Activated naive CD8-positive, alpha-beta T cell treated with anti-CD3 and anti-CD28 coated beads for 36 hours (primary cell): Measurements from ENCODE around the gene DTHD1. TPM values are rescaled to one million over a fixed set of nuclear protein-coding genes. Genes with fewer than 3 reads are reported as not detected.

ENCODE experiments used
- DNase-seq: peaks from one replicate; pipeline ENCODE4 v3.0.0; 2021
- H3K27ac Mint-ChIP-seq: one replicate; pipeline ENCODE4 v1.8.0; 2022; ENCODE audit warnings: mild to moderate bottlenecking, moderate library complexity, mixed read lengths
- H3K27me3 Mint-ChIP-seq: one replicate; pipeline ENCODE4 v1.8.0; 2022; ENCODE audit warnings: mild to moderate bottlenecking, mixed read lengths
- H3K36me3 Mint-ChIP-seq: one replicate; pipeline ENCODE4 v1.8.0; 2021; ENCODE audit warnings: mild to moderate bottlenecking, mixed read lengths
- H3K4me1 Mint-ChIP-seq: one replicate; pipeline ENCODE4 v1.8.0; 2021; ENCODE audit warnings: mixed read lengths
- H3K4me3 Mint-ChIP-seq: one replicate; pipeline ENCODE4 v1.8.0; 2022; ENCODE audit warnings: mild to moderate bottlenecking, moderate library complexity, mixed read lengths
- H3K9me3 Mint-ChIP-seq: one replicate; pipeline ENCODE4 v1.8.0; 2022; ENCODE audit warnings: mixed read lengths
- total RNA-seq, 2 experiments: library from RNA; stranded (reverse); gene quantifications; one replicate each; pipeline ENCODE4 v1.2.3, GENCODE V29; 2021

The DTHD1 gene
- total RNA-seq, 2 experiments from 2014 or later = 0.08 to 0.12 TPM

DNA sequence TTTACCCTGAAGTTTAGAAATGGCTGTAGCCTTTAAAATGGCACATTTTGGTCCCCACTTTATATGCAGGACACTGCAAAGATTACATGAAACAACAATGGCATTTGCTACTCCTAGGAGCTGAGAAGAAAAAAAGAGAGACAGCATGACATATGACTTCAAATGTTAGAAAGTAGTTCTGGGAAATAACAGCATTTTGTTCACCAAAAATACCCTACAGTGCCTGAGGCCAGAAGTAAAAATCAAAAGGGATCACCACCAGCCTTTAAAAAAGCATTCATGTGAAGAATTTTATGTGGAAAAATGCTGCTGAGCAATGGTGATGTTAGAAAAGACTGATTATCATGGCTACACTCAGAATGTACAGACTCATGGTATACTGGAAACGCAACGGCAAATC lies 110.0 kb downstream of the DTHD1 start:
- Mint-ChIP-seq H3K4me1 (peaks cover 19% of the 10 kb centered on the region), H3K9me3 (no peaks in the 10 kb centered on the region), H3K4me3 (no peak overlapping the region), H3K36me3 (no peaks in the 10 kb centered on the region), H3K27ac (no peak overlapping the region), H3K27me3 (peaks cover 5% of the 10 kb centered on the region)
- DNase-seq = no peak

DNA sequence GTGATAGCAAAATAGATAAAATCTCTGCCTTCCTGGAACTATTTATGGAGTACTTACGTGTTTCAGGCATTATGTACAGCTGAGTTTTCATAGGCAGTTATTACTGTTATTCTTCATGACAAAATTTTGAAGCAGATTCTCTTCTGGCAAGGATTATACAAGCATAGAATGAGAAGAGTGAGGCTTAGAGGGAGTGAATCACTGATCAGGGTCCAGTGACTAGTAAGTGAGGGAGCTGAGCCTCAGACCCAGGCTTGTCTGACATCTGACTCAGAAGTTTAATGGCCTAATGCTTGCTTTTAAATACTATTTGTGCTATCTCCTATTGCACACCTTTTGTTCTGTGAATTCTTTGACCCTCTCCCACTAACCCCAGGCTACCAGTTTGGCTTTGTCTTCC lies 110.6 kb downstream of the DTHD1 start:
- DNase-seq = no peak
- Mint-ChIP-seq H3K4me3 (no peak overlapping the region), H3K27ac (no peak overlapping the region), H3K4me1 (peaks cover 14% of the 10 kb centered on the region), H3K9me3 (no peaks in the 10 kb centered on the region), H3K27me3 (peaks cover 5% of the 10 kb centered on the region), H3K36me3 (no peaks in the 10 kb centered on the region)

DNA sequence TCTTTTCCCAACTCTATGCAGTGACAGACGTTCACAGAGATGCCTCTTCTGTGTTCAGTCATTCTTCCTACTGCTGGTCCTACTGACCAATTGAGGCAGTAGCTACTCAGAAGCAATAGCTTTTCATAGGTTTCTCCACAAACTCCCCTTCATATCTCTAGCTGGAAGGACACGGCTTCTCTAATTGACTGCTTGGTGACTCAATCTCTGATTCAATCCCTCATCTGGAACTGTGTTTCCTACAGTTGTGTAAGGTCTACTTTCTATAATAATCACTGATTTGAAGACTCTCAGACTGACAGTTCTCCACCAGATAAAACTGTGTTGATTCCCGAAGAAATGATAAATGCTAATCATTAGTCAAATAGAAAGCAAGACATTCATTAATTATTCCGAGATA lies 111.5 kb downstream of the DTHD1 start:
- H3K4me1 Mint-ChIP-seq = peaks cover 14% of the 10 kb centered on the region

More for the DNA sequence above, 111.5 kb downstream of the DTHD1 start:
- DNase-seq = no peak
- no peak overlapping the region for H3K27ac Mint-ChIP-seq
- H3K27me3 Mint-ChIP-seq = peaks cover 5% of the 10 kb centered on the region
- H3K9me3 Mint-ChIP-seq = no peaks in the 10 kb centered on the region
- no peaks in the 10 kb centered on the region for H3K36me3 Mint-ChIP-seq
- no peak overlapping the region for H3K4me3 Mint-ChIP-seq

Other genes with a start within 250 kb of the DTHD1 start
- gene ARAP2, start 37.1 kb upstream of the DTHD1 start, total RNA-seq = 10 to 100 TPM; 21.0 to 27.0 TPM